GM12872 (cell line): Measurements from ENCODE around the gene RNF141.

ENCODE experiments used
- TF ChIP-seq, protein P1 (sequence below): IDR thresholded peaks from 3 replicates; pipeline ENCODE4 v1.5.1; 2011; ENCODE audit warnings: low read depth, mild to moderate bottlenecking, low read length, moderate library complexity; ENCODE audit not compliant: insufficient read depth

RNF141 gene

DNA sequence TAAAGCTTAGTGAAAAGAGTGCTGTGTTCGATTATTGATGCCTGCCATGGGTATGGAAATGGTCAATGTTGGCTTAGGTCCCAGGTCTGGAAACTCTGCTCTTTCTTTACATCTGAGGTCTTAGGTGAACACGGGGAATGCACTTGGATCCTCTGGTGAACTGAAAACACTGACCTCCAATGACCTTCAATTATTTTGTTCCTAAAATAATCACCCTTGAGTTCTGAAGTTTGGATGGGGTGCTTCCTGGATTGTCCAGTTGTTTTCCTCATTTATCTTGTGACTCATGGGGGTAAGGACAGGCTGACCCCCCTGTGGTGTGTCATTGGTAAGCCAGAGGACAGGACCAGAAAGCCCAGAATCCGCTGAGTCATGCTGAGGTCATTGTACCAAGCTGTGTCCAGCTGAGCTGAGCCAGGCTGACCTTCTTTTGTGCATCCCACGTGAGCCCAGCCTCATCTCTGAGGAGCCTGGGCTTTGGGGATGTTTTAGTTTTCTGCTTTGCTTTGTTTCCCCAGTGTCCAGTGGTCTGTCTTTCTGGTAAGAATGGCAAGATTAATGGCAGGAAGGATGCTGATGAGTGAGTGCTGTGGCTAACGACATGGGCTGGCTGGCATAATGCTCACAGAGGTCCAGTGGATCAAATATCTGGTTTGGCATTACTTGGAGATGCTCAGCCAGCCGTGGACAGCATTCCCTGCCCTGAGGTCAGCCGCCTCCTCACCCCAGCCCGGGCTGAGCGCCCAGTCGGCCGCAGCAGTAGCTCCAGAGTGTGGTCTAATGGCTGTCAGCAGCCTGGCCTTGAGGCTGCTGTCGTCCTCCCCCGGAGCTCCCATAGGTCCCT, 50.4 kb downstream of the RNF141 start:
- TF ChIP-seq, protein P1, sequence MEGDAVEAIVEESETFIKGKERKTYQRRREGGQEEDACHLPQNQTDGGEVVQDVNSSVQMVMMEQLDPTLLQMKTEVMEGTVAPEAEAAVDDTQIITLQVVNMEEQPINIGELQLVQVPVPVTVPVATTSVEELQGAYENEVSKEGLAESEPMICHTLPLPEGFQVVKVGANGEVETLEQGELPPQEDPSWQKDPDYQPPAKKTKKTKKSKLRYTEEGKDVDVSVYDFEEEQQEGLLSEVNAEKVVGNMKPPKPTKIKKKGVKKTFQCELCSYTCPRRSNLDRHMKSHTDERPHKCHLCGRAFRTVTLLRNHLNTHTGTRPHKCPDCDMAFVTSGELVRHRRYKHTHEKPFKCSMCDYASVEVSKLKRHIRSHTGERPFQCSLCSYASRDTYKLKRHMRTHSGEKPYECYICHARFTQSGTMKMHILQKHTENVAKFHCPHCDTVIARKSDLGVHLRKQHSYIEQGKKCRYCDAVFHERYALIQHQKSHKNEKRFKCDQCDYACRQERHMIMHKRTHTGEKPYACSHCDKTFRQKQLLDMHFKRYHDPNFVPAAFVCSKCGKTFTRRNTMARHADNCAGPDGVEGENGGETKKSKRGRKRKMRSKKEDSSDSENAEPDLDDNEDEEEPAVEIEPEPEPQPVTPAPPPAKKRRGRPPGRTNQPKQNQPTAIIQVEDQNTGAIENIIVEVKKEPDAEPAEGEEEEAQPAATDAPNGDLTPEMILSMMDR, result no peak

DNA sequence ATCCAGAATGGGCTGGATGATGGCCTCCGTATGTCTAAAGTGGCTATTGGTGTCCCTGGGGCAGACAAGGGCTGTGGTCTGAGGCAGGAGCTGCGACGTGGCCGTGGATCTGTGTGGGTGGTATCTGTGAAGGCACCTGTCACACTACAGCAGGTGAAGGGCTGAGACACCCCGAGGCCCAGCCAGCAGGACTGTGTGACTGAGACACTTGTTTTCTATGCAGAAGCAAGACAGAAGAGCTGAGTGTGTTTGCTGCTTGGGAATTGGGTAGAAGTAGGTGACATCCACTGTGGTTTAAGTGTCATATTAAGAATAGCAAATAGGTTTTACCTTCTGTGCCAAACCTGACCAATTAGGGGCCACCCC, 51.0 kb downstream of the RNF141 start:
- TF ChIP-seq, protein P1, result no peak

DNA sequence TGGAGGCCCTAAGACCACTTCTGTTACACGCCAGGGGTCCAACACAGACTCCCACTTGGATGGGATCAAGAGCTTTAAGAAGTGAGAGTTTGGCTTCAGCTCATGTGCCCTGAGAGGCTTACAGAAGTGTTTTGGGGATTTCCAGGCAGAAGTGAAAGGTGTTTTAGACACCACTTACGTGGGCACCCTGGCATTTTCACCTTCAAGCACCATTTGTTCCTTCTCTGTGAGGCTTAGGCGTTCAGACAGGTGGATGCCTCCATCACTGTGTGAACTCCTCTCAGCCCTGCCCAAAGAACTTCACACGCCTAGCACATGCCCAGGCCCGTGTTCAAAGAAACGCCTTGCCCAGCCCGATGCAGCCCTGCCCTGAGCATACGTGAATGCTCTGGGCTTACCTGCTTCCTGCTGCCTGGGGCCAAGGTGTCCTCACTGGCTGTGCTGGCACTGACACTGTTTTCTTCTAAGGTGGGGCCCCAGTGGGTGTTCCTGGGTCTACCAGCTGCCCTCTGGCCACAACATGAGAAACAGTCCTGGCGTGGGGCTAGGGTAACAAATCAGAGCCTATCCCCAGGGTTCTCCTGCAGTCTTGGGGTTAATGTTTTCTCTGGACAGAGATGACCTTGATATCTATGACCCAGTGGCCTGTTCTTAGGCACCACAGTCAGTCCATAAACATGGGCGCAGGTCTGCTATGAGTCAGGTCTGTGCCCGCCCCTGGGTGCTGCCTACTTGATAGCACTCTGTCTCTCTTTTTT, 51.9 kb downstream of the RNF141 start:
- TF ChIP-seq, protein P1, result no peak

DNA sequence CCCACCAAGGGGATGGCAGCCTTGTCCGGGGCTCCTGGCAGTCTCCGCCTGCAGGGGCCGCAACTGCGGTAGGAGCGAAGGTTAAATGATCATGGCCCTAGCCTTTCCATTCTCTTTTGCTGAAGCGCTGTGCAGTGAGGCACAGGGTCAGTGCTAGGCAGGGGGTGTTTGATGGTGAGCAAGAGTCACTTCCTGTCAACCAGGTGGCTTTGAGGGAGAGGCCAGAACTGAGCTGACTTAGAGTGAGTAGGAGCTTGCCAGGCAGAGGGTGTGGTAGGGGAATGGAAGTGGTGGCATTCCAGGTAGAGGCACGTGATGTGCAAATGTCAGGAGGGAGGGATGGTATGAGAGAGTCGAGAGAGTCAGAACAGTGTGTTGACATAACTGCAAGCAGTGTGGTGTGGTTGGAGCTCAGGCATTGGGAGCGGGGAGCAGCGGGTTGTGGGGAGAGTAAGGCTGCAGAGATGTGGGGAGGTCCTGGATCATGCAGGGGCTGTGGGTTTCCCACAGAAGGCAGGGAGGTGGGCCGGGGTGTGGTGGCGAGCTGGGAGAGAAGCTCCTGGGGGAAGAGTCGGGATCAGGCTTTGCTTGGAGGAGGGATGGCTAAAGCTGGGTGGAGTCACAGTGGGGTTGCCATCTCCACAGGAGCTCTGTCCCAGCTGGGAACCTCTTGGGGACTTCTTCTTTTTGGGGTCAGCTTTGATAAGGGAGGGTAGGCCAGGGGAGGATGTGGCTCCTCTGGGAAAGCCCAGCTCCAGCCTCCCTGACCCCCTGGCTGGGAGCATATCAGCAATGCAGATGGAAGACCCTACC, 52.7 kb downstream of the RNF141 start:
- TF ChIP-seq, protein P1, result no peak

DNA sequence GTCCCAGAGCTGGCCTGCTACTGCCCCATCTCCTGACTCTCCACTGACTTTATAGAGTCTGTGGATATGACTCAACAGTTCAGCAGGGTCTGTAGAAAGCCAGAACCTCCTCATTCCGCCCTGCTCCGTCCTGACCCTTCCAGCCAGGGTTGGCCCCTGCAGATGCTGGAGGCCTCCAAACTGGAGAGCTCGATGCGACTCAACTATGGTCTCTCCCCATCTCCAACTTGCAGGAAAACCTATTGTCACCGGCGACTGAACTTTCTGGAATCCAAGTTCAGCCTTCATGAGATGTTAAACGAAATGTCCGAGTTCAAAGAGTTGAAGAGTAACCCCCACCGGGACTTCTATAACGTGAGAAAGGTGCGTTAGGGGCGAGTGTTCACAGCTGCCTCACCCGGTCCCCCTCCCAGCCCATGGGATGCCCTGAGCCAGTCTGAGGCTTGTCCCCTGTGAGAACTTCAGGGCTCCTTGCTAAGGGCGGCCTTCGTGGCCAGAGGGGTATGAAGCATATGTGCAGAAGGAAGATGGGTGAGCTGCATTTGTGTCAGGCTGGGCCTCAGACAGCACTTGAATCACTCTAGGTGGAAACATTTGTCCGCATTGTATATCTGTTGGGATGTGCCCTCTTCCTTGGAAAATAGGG, 53.9 kb downstream of the RNF141 start:
- TF ChIP-seq, protein P1, result no peak

DNA sequence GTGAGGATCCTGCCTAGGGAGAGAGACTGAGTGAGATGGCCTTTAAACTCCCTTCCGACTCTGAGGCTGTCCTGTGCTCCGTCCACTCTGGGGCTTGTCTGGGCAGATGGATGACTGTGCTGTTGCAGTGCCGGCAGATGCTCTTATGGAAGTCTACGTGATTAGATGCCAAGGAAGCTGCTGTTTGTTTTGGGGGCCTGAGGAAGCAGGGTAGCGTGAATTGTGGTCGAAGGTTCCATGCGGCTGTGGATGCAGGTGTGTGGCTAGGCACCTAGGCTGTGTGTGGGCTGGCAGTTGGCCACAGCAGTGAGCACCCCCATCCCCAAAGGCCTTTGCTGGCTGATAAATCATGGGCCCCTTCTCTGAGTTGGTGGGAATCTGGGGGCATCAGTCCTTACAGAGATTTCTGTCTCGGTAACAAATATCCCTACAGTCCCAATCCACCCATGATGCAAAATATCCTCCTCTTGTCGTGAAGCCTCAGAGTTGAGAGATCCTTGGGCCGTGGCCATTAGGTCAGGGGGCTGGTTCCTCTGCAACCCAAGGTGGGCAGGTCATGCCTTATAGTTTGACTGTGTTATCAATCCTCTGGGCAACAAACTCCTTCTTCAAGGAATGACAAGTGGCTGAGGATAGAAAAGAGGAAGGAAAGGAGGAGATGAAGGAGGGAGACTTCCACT, 54.7 kb downstream of the RNF141 start:
- TF ChIP-seq, protein P1, result no peak
